MM.1S (cell line): ENCODE results near the gene JPH3.

Experiments used
- DNase-seq: peaks from one replicate; pipeline ENCODE4 v3.0.0-alpha.2; 2015
- H2AFZ ChIP-seq: fragments of 300-600 bp; sonication (generic); 2 replicates; pipeline ENCODE4 v1.6.0; 2016; ENCODE audit warnings: antibody characterized with exemption, low read length
- H3F3A ChIP-seq: fragments of 300-600 bp; sonication (generic); 2 replicates; pipeline ENCODE4 v1.6.1; 2016; ENCODE audit warnings: mild to moderate bottlenecking, antibody characterized with exemption, low read length, moderate library complexity, mixed read lengths; ENCODE audit not compliant: insufficient read depth
- H3K27ac ChIP-seq: fragments of 300-600 bp; sonication (generic); 2 replicates; pipeline ENCODE4 v1.5.1; 2016; ENCODE audit warnings: mild to moderate bottlenecking, low read length
- H3K27me3 ChIP-seq: fragments of 300-600 bp; sonication (generic); replicated peaks from 2 replicates; pipeline ENCODE4 v1.6.0; 2016; ENCODE audit warnings: low read length; ENCODE audit not compliant: insufficient read depth
- H3K36me3 ChIP-seq: fragments of 300-600 bp; sonication (generic); replicated peaks from 2 replicates; pipeline ENCODE4 v1.6.1; 2016; ENCODE audit warnings: mild to moderate bottlenecking, low read length, mixed read lengths; ENCODE audit not compliant: insufficient read depth
- H3K4me1 ChIP-seq: fragments of 300-600 bp; sonication (generic); 2 replicates; pipeline ENCODE4 v1.6.1; 2016; ENCODE audit warnings: low read length, mixed read lengths
- H3K4me2 ChIP-seq: fragments of 300-600 bp; sonication (generic); 2 replicates; pipeline ENCODE4 v1.6.0; 2016; ENCODE audit warnings: low read depth, low read length
- H3K4me3 ChIP-seq: fragments of 300-600 bp; sonication (generic); 2 replicates; pipeline ENCODE4 v1.5.1; 2016; ENCODE audit warnings: low read length, mixed read lengths
- H3K79me2 ChIP-seq: fragments of 300-600 bp; sonication (generic); 2 replicates; pipeline ENCODE4 v1.6.1; 2016; ENCODE audit warnings: mixed run types, low read length, mixed read lengths
- H3K9ac ChIP-seq: fragments of 300-600 bp; sonication (generic); 2 replicates; pipeline ENCODE4 v1.6.1; 2016; ENCODE audit warnings: low read length, mixed read lengths
- H3K9me2 ChIP-seq: fragments of 300-600 bp; sonication (generic); replicated peaks from 2 replicates; pipeline ENCODE4 v1.6.1; 2016; ENCODE audit warnings: mild to moderate bottlenecking, low read length, mixed read lengths; ENCODE audit not compliant: insufficient read depth
- H3K9me3 ChIP-seq: fragments of 300-600 bp; sonication (generic); replicated peaks from 2 replicates; pipeline ENCODE4 v1.6.1; 2016; ENCODE audit warnings: mild to moderate bottlenecking, low read length, mixed read lengths; ENCODE audit not compliant: insufficient read depth
- H4K20me1 ChIP-seq: fragments of 300-600 bp; sonication (generic); 2 replicates; pipeline ENCODE4 v1.6.1; 2016; ENCODE audit warnings: mild to moderate bottlenecking, low read length, moderate library complexity, mixed read lengths; ENCODE audit not compliant: insufficient read depth
- CTCF ChIP-seq: fragments of 300-600 bp; sonication (generic); IDR thresholded peaks from 2 replicates; pipeline ENCODE4 v1.5.1; 2016; ENCODE audit warnings: antibody characterized with exemption, low read length, mixed read lengths
- EZH2 ChIP-seq: fragments of 300-600 bp; sonication (generic); optimal IDR thresholded peaks from 2 replicates; pipeline ENCODE3; 2017; ENCODE audit warnings: low read depth, mild to moderate bottlenecking, antibody characterized with exemption, low read length, mixed read lengths
- EZH2phosphoT487 ChIP-seq: fragments of 300-600 bp; sonication (generic); IDR thresholded peaks from 2 replicates; pipeline ENCODE4 v1.6.1; 2018; ENCODE audit warnings: antibody characterized with exemption, low read length

Gene JPH3

DNA sequence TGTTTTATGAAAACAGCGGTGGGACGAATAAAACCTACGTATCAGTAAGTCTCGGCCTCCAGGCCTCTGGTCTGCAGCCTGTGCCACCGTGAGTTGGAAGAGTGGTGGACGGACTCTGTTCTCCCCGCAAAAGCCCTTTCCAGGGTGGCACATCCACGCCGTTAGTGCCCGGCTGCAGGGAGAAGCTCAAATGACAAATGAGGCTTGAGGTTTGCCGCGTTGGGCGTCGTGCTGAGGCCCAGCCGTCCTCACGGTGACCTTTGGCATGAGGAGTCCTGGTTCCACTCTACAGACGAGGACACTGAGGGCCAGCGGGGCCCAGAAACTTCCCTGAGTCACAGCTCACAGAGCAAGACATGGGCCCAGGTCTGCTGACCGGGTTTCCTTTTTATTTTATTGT, 40.2 kb downstream of the JPH3 start:
- no peaks in the 10 kb centered on the region for H3K9me3 ChIP-seq
- no peaks in the 10 kb centered on the region for H3K79me2 ChIP-seq
- peaks cover 64% of the 10 kb centered on the region for H3K27me3 ChIP-seq
- H3K4me1 ChIP-seq = no peaks in the 10 kb centered on the region
- no peaks in the 10 kb centered on the region for H3K9me2 ChIP-seq
- no peak overlapping the region for H3K9ac ChIP-seq
- no peak for TF ChIP-seq EZH2phosphoT487
- no peaks in the 10 kb centered on the region for H3F3A ChIP-seq
- no peaks in the 10 kb centered on the region for H4K20me1 ChIP-seq
- no peak overlapping the region for H2AFZ ChIP-seq
- no peak overlapping the region for H3K27ac ChIP-seq
- H3K36me3 ChIP-seq = no peaks in the 10 kb centered on the region
- H3K4me3 ChIP-seq = no peak overlapping the region
- no peak overlapping the region for H3K4me2 ChIP-seq
- no peak for DNase-seq

GRCh38 chr16:87644186-87644585, 41.9 kb downstream of the JPH3 start:
- H3K9me3 ChIP-seq = no peaks in the 10 kb centered on the region
- H3K4me2 ChIP-seq = no peak overlapping the region
- no peak for DNase-seq
- no peaks in the 10 kb centered on the region for H3K9me2 ChIP-seq
- H3K27ac ChIP-seq = no peak overlapping the region
- H3K27me3 ChIP-seq = peaks cover 71% of the 10 kb centered on the region
- no peaks in the 10 kb centered on the region for H3F3A ChIP-seq
- H3K36me3 ChIP-seq = no peaks in the 10 kb centered on the region
- H3K79me2 ChIP-seq = no peaks in the 10 kb centered on the region
- H3K4me1 ChIP-seq = no peaks in the 10 kb centered on the region
- H3K9ac ChIP-seq = no peak overlapping the region
- no peak for TF ChIP-seq EZH2phosphoT487
- no peak for TF ChIP-seq EZH2
- no peak for TF ChIP-seq CTCF
- no peak overlapping the region for H2AFZ ChIP-seq
- no peaks in the 10 kb centered on the region for H4K20me1 ChIP-seq
- no peak overlapping the region for H3K4me3 ChIP-seq

GRCh38 chr16:87644596-87644995, 42.3 kb downstream of the JPH3 start:
- no peak overlapping the region for H2AFZ ChIP-seq
- H3K9me2 ChIP-seq = no peaks in the 10 kb centered on the region
- H3K36me3 ChIP-seq = no peaks in the 10 kb centered on the region
- H4K20me1 ChIP-seq = no peaks in the 10 kb centered on the region
- H3K4me1 ChIP-seq = no peaks in the 10 kb centered on the region
- H3K27ac ChIP-seq = no peak overlapping the region
- no peaks in the 10 kb centered on the region for H3K79me2 ChIP-seq
- no peaks in the 10 kb centered on the region for H3K9me3 ChIP-seq
- H3F3A ChIP-seq = no peaks in the 10 kb centered on the region
- H3K4me2 ChIP-seq = no peak overlapping the region
- no peak overlapping the region for H3K4me3 ChIP-seq
- TF ChIP-seq CTCF (no peak), EZH2phosphoT487 (no peak), EZH2 (no peak)
- no peak overlapping the region for H3K9ac ChIP-seq
- no peak for DNase-seq
- H3K27me3 ChIP-seq = peaks cover 72% of the 10 kb centered on the region

- Histone ChIP-seq H3K9ac (no peak overlapping the region), H3K9me2 (no peaks in the 10 kb centered on the region), H3K27me3 (peaks cover 77% of the 10 kb centered on the region), H3F3A (no peaks in the 10 kb centered on the region), H3K36me3 (no peaks in the 10 kb centered on the region), H3K4me3 (no peak overlapping the region), H3K9me3 (no peaks in the 10 kb centered on the region), H2AFZ (no peak overlapping the region), H3K79me2 (no peaks in the 10 kb centered on the region), H3K27ac (no peak overlapping the region), H4K20me1 (no peaks in the 10 kb centered on the region), H3K4me2 (no peak overlapping the region), H3K4me1 (no peaks in the 10 kb centered on the region)
- no peak for TF ChIP-seq EZH2phosphoT487
- no peak for TF ChIP-seq CTCF
- no peak for TF ChIP-seq EZH2
- DNase-seq = no peak
These were observed 43.5 kb downstream of the JPH3 start for GRCh38 chr16:87645802-87646201.
